DND-41 (cell line): Measurements from ENCODE around the gene NUMBL.

Experiments used
- ATAC-seq: fragments of 200-7000 bp; cut with Tn5 transposase; 3 replicates; pipeline ENCODE4 v1.9.1; 2021; ENCODE audit warnings: low read depth; ENCODE audit not compliant: insufficient read depth
- DNase-seq: peaks from one replicate; pipeline ENCODE4 v3.0.0-alpha.2; 2020
- H2AFZ ChIP-seq: 2 replicates; pipeline ENCODE4 v1.6.0; 2012; ENCODE audit warnings: low read depth, low read length
- H3K27ac ChIP-seq: 2 replicates; pipeline ENCODE4 v1.5.1; 2012; ENCODE audit warnings: low read length, inconsistent platforms
- H3K27me3 ChIP-seq: fragments of 200-600 bp; sonication (generic); 2 replicates; pipeline ENCODE4 v1.6.0; 2012; ENCODE audit warnings: low read length, mild to moderate bottlenecking, inconsistent platforms; ENCODE audit not compliant: insufficient read depth, poor library complexity
- H3K36me3 ChIP-seq: 2 replicates; pipeline ENCODE4 v1.5.1; 2012; ENCODE audit warnings: low read length, inconsistent platforms; ENCODE audit not compliant: insufficient read depth
- H3K4me1 ChIP-seq: 2 replicates; pipeline ENCODE4 v1.5.1; 2012; ENCODE audit warnings: mild to moderate bottlenecking, low read length; ENCODE audit not compliant: insufficient read depth
- H3K4me2 ChIP-seq: 2 replicates; pipeline ENCODE4 v1.6.0; 2012; ENCODE audit warnings: mild to moderate bottlenecking, moderate library complexity, low read length, inconsistent platforms; ENCODE audit not compliant: insufficient read depth
- H3K4me3 ChIP-seq, 2 experiments: fragments of 200-600 bp in 1 of 2; shearing (Covaris generic) in 1 of 2; 2 replicates each; pipeline ENCODE4 v1.5.1; 2012 to 2016; ENCODE audit warnings: inconsistent platforms in 2 of 2, low read length in 2 of 2, mild to moderate bottlenecking in 2 of 2, low read depth in 1 of 2, moderate library complexity in 1 of 2
- H3K79me2 ChIP-seq: 2 replicates; pipeline ENCODE4 v1.6.0; 2012; ENCODE audit warnings: low read length, inconsistent platforms; ENCODE audit not compliant: insufficient read depth
- H3K9ac ChIP-seq: 2 replicates; pipeline ENCODE4 v1.6.0; 2012; ENCODE audit warnings: low read depth, mild to moderate bottlenecking, inconsistent platforms, low read length, moderate library complexity
- H3K9me3 ChIP-seq: 2 replicates; pipeline ENCODE4 v1.5.1; 2012; ENCODE audit warnings: low read length, moderate library complexity, mild to moderate bottlenecking, inconsistent platforms; ENCODE audit not compliant: insufficient read depth, severe bottlenecking
- H4K20me1 ChIP-seq: 2 replicates; pipeline ENCODE4 v1.6.0; 2012; ENCODE audit warnings: low read length; ENCODE audit not compliant: insufficient read depth
- CTCF ChIP-seq: IDR thresholded peaks from 2 replicates; pipeline ENCODE4 v1.5.1; 2012; ENCODE audit warnings: borderline replicate concordance, low read length, moderate library complexity, mild to moderate bottlenecking; ENCODE audit not compliant: poor library complexity, severe bottlenecking; ENCODE audit errors: extremely low read depth
- EZH2 ChIP-seq: IDR thresholded peaks from 3 replicates; pipeline ENCODE4 v1.6.1; 2012; ENCODE audit warnings: borderline replicate concordance, low read depth, mild to moderate bottlenecking, moderate library complexity, low read length, inconsistent platforms; ENCODE audit not compliant: severe bottlenecking

NUMBL gene

GRCh38 chr19:40714441-40715299 lies 24.2 kb upstream of the NUMBL start:
- Histone ChIP-seq H2AFZ (peak overlapping the region; percentile 80), H4K20me1 (peaks cover 2% of the 10 kb centered on the region; the same call in 1 of the 2 replicates), H3K36me3 (peaks cover 4% of the 10 kb centered on the region; the same call in 1 of the 2 replicates), H3K9ac (peak overlapping the region; percentile 80), H3K9me3 (no peaks in the 10 kb centered on the region), H3K27me3 (no peaks in the 10 kb centered on the region), H3K4me1 (peaks cover 50% of the 10 kb centered on the region), H3K79me2 (peaks cover 40% of the 10 kb centered on the region), H3K27ac (peak overlapping the region; percentile 72), H3K4me3 (peak overlapping the region; percentile 30 to 84; a peak in 3 of 4 replicates), H3K4me2 (peak overlapping the region; percentile 96)
- TF ChIP-seq EZH2 (no peak), CTCF (peak; percentile 21)
- ATAC-seq (peak; percentile 91), DNase-seq (peak; percentile 96)

DNA sequence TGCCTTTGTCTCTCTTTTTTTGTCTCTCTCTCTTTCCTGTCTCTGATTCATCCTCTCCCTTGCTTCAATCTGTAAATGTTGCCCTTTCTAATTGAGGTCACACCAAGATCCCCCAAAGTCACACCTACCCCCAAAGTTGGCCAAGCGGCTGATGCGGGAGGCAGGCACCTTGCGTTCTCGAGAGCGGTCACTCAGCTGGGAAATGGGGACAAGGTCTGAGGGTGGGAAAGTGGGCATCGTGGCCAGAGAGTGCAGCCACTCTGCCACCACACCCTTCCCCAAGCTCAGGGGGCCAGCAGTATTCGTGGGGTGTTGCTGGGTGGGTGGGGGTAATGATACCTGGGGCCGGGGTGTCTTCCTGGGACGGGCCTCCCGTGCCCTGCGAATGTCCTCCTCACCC lies 23.5 kb upstream of the NUMBL start:
- Histone ChIP-seq H3K9ac (peak overlapping the region; percentile 80; the same call in 1 of the 2 replicates), H3K27ac (no peak overlapping the region; the same call in 1 of the 2 replicates), H4K20me1 (no peaks in the 10 kb centered on the region), H3K4me2 (peak overlapping the region; percentile 96), H3K9me3 (no peaks in the 10 kb centered on the region), H3K4me1 (peaks cover 43% of the 10 kb centered on the region), H2AFZ (no peak overlapping the region), H3K4me3 (peak overlapping the region in 1 of 2 experiments; percentile 84; a peak in 1 of 4 replicates), H3K27me3 (no peaks in the 10 kb centered on the region), H3K79me2 (peaks cover 33% of the 10 kb centered on the region), H3K36me3 (peaks cover 4% of the 10 kb centered on the region; the same call in 1 of the 2 replicates)
- DNase-seq: no peak
- TF ChIP-seq EZH2 (no peak), CTCF (no peak)
- ATAC-seq: no peak

- no peak overlapping the region for H3K4me3 ChIP-seq
- no peak overlapping the region for H3K9ac ChIP-seq
- TF ChIP-seq CTCF (no peak), EZH2 (no peak)
- H3K27ac ChIP-seq: no peak overlapping the region
- peaks cover 14% of the 10 kb centered on the region for H3K36me3 ChIP-seq
- no peak for ATAC-seq
- peaks cover 5% of the 10 kb centered on the region; the same call in 1 of the 2 replicates for H3K79me2 ChIP-seq
- DNase-seq: no peak
- no peaks in the 10 kb centered on the region for H3K27me3 ChIP-seq
- no peak overlapping the region for H2AFZ ChIP-seq
- peaks cover 10% of the 10 kb centered on the region for H3K4me1 ChIP-seq
- H4K20me1 ChIP-seq: no peaks in the 10 kb centered on the region
- H3K9me3 ChIP-seq: no peaks in the 10 kb centered on the region
- no peak overlapping the region for H3K4me2 ChIP-seq
Measured at GRCh38 chr19:40709817-40710216, 19.4 kb upstream of the NUMBL start.
